ENCODE measurements around the gene SEPSECS. TPM values are rescaled to one million over a fixed set of nuclear protein-coding genes. Genes with fewer than 3 reads are reported as not detected.

Gene SEPSECS
- total RNA-seq, 1 experiment from 2014 or later: 10.6 TPM

GRCh38 chr4:25108556-25108955 lies 51.7 kb downstream of the SEPSECS start:
- H3K4me3 ChIP-seq (replicated peaks in 1 of 2; ENCODE audit: low read depth in 1 of 2, low read length in 2 of 2): no peak overlapping the region
- POLR2A ChIA-PET: no interaction called here
- H3K9me2 ChIP-seq (ENCODE audit: insufficient read depth): no peaks in the 10 kb centered on the region
- no peaks in the 10 kb centered on the region for H3K4me1 ChIP-seq (ENCODE audit: control insufficient read depth in 1 of 2, insufficient read depth in 2 of 2, low read length in 2 of 2)
- H3K36me3 ChIP-seq (ENCODE audit: control insufficient read depth in 1 of 2, insufficient read depth in 2 of 2, low read length in 2 of 2): no peaks in the 10 kb centered on the region
- RAD21 ChIA-PET (ENCODE audit: low non-redundant PET in 1 of 2, low total read pairs in 2 of 2, uncharacterized antibody in 2 of 2, unreplicated experiment in 2 of 2): no interaction called here
- no peak overlapping the region for H3K27ac ChIP-seq (ENCODE audit: low read depth, low read length)
- intact Hi-C loops (cut with micrococcal nuclease): no loop called here
- ATAC-seq: no peak
- H2AFZ ChIP-seq (ENCODE audit: low read depth, low read length, poor library complexity, severe bottlenecking): no peak overlapping the region
- BruUV-seq (replicated peaks): no TSS peak
- peaks cover 4% of the 10 kb centered on the region; the same call in 1 of the 2 replicates for H3K27me3 ChIP-seq (ENCODE audit: insufficient read depth, low read length)
- TF ChIP-seq MAX (IDR thresholded peaks at IDR 0.05): no peak
- no peak for TF ChIP-seq FOSL1 (IDR thresholded peaks at IDR 0.05; ENCODE audit: low read depth)
- TF ChIP-seq YY1 (IDR thresholded peaks at IDR 0.05; ENCODE audit: extremely low read depth, insufficient replicate concordance, low read depth, low read length): no peak
- TF ChIP-seq EGR1 (IDR thresholded peaks at IDR 0.05; ENCODE audit: low read depth): no peak
- TF ChIP-seq SIN3A (IDR thresholded peaks at IDR 0.05; ENCODE audit: low read depth): no peak
- no peak for TF ChIP-seq CEBPB (IDR thresholded peaks at IDR 0.05; ENCODE audit: low read depth)
- CTCF ChIA-PET: no interaction called here
- no peak overlapping the region for H3K9ac ChIP-seq (ENCODE audit: low read length)
- H4K20me1 ChIP-seq (ENCODE audit: insufficient read depth): no peaks in the 10 kb centered on the region
- no peaks in the 10 kb centered on the region for H3K79me2 ChIP-seq (ENCODE audit: insufficient read depth, low read length)
- H3K9me3 ChIP-seq (ENCODE audit: control insufficient read depth in 1 of 2, insufficient read depth in 1 of 2, low read depth in 1 of 2, low read length in 2 of 2): no peaks in the 10 kb centered on the region
- no peak for DNase-seq (ENCODE audit: low read depth, low spot score)
- H3K4me2 ChIP-seq (ENCODE audit: low read length): no peak overlapping the region

- BruUV-seq (replicated peaks): no TSS peak
- DNase-seq (ENCODE audit: low read depth, low spot score): no peak
- ATAC-seq: no peak
- ChIA-PET RAD21 (ENCODE audit: low non-redundant PET in 1 of 2, low total read pairs in 2 of 2, uncharacterized antibody in 2 of 2, unreplicated experiment in 2 of 2) (no interaction called here), POLR2A (no interaction called here), CTCF (no interaction called here)
- H3K4me2 ChIP-seq (ENCODE audit: low read length): no peak overlapping the region
- no peaks in the 10 kb centered on the region for H3K27me3 ChIP-seq (ENCODE audit: insufficient read depth, low read length)
- H3K9me3 ChIP-seq (ENCODE audit: control insufficient read depth in 1 of 2, insufficient read depth in 1 of 2, low read depth in 1 of 2, low read length in 2 of 2): no peaks in the 10 kb centered on the region
- no peaks in the 10 kb centered on the region for H3K79me2 ChIP-seq (ENCODE audit: insufficient read depth, low read length)
- no peaks in the 10 kb centered on the region for H3K4me1 ChIP-seq (ENCODE audit: control insufficient read depth in 1 of 2, insufficient read depth in 2 of 2, low read length in 2 of 2)
- no peak overlapping the region for H3K27ac ChIP-seq (ENCODE audit: low read depth, low read length)
- H3K9ac ChIP-seq (ENCODE audit: low read length): no peak overlapping the region
- H4K20me1 ChIP-seq (ENCODE audit: insufficient read depth): no peaks in the 10 kb centered on the region
- H3K9me2 ChIP-seq (ENCODE audit: insufficient read depth): no peaks in the 10 kb centered on the region
- H3K4me3 ChIP-seq (replicated peaks in 1 of 2; ENCODE audit: low read depth in 1 of 2, low read length in 2 of 2): no peak overlapping the region
- intact Hi-C loops (cut with micrococcal nuclease): no loop called here
- H2AFZ ChIP-seq (ENCODE audit: low read depth, low read length, poor library complexity, severe bottlenecking): no peak overlapping the region
- H3K36me3 ChIP-seq (ENCODE audit: control insufficient read depth in 1 of 2, insufficient read depth in 2 of 2, low read length in 2 of 2): no peaks in the 10 kb centered on the region
- TF ChIP-seq YY1 (IDR thresholded peaks at IDR 0.05; ENCODE audit: extremely low read depth, insufficient replicate concordance, low read depth, low read length) (no peak), EGR1 (IDR thresholded peaks at IDR 0.05; ENCODE audit: low read depth) (no peak), SP1 (IDR thresholded peaks at IDR 0.05; ENCODE audit: low read depth) (no peak), ZNF274 (IDR thresholded peaks at IDR 0.05; ENCODE audit: low read depth, low read length) (no peak), FOSL1 (IDR thresholded peaks at IDR 0.05; ENCODE audit: low read depth) (no peak), SRF (IDR thresholded peaks at IDR 0.05; ENCODE audit: low read depth) (no peak), EZH2 (IDR thresholded peaks at IDR 0.05) (no peak), MAX (IDR thresholded peaks at IDR 0.05) (no peak), POLR2A (IDR thresholded peaks at IDR 0.05; ENCODE audit: borderline replicate concordance, extremely low read depth, insufficient read depth, insufficient read length) (no peak), CTCF (IDR thresholded peaks at IDR 0.05 in 2 of 3, conservative IDR thresholded peaks at IDR 0.05 in 1 of 3; ENCODE audit: borderline replicate concordance in 1 of 3, insufficient read depth in 1 of 3, low read depth in 2 of 3, low read length in 2 of 3) (no peak), EZH2phosphoT487 (IDR thresholded peaks at IDR 0.05; ENCODE audit: borderline replicate concordance) (no peak), RAD21 (IDR thresholded peaks at IDR 0.05; ENCODE audit: low read depth) (no peak)
- TF ChIP-seq, protein P1, sequence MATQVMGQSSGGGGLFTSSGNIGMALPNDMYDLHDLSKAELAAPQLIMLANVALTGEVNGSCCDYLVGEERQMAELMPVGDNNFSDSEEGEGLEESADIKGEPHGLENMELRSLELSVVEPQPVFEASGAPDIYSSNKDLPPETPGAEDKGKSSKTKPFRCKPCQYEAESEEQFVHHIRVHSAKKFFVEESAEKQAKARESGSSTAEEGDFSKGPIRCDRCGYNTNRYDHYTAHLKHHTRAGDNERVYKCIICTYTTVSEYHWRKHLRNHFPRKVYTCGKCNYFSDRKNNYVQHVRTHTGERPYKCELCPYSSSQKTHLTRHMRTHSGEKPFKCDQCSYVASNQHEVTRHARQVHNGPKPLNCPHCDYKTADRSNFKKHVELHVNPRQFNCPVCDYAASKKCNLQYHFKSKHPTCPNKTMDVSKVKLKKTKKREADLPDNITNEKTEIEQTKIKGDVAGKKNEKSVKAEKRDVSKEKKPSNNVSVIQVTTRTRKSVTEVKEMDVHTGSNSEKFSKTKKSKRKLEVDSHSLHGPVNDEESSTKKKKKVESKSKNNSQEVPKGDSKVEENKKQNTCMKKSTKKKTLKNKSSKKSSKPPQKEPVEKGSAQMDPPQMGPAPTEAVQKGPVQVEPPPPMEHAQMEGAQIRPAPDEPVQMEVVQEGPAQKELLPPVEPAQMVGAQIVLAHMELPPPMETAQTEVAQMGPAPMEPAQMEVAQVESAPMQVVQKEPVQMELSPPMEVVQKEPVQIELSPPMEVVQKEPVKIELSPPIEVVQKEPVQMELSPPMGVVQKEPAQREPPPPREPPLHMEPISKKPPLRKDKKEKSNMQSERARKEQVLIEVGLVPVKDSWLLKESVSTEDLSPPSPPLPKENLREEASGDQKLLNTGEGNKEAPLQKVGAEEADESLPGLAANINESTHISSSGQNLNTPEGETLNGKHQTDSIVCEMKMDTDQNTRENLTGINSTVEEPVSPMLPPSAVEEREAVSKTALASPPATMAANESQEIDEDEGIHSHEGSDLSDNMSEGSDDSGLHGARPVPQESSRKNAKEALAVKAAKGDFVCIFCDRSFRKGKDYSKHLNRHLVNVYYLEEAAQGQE (IDR thresholded peaks at IDR 0.05; ENCODE audit: low read depth): no peak
Measured at GRCh38 chr4:25107827-25108516, 52.3 kb downstream of the SEPSECS start.

Measured in HCT116 (cell line).